Cerebellar cortex (tissue), 1 donor: ENCODE results near the gene CEP89.
"Not testable (repeated sequence)": the region's sequence is repeated elsewhere in the genome, so short reads cannot be mapped to it uniquely, and the experiment has no call there.

ENCODE experiments used
- DNase-seq: peaks from one replicate; pipeline ENCODE4 v3.0.0-alpha.2; 2015; ENCODE audit warnings: low spot score

The CEP89 gene

GRCh38 chr19:32833388-32833787 lies 138.4 kb downstream of the CEP89 start:
- not testable (repeated sequence) for DNase-seq

GRCh38 chr19:32832825-32833224 lies 138.9 kb downstream of the CEP89 start:
- DNase-seq, result not testable (repeated sequence)

- DNase-seq, result not testable (repeated sequence)
Observed at GRCh38 chr19:32832094-32832493, 139.7 kb downstream of the CEP89 start.

- DNase-seq, result no peak
Observed at GRCh38 chr19:32831611-32832010, 140.1 kb downstream of the CEP89 start.

GRCh38 chr19:32830231-32831014 lies 141.3 kb downstream of the CEP89 start:
- no peak for DNase-seq

GRCh38 chr19:32829345-32829896 lies 142.3 kb downstream of the CEP89 start:
- no peak for DNase-seq

- no peak for DNase-seq
Observed at GRCh38 chr19:32828643-32829344, 143.0 kb downstream of the CEP89 start.

- DNase-seq, result no peak
Observed at GRCh38 chr19:32828139-32828538, 143.6 kb downstream of the CEP89 start.
